ENCODE data around the gene STOX2.

- no peak for TF ChIP-seq CTCF (IDR thresholded peaks at IDR 0.05 in 8 of 11, conservative IDR thresholded peaks at IDR 0.05 in 3 of 11)
- TF ChIP-seq POLR2A (IDR thresholded peaks at IDR 0.05): no peak
Observed at GRCh38 chr4:184019076-184019475, 114.0 kb downstream of the STOX2 start.
